IMR-90 (cell line): ENCODE results near the gene DVL1. TPM values are rescaled to one million over a fixed set of nuclear protein-coding genes. Genes with fewer than 3 reads are reported as not detected.

Experiments used
- ATAC-seq: fragments of 200-7000 bp; cut with Tn5 transposase; 2 replicates; pipeline ENCODE4 v1.9.1; 2020; ENCODE audit warnings: low read depth, mild to moderate bottlenecking, moderate library complexity
- BruUV-seq: library from RNA; stranded (reverse); fragments of 400-500 nt; replicated peaks from 2 replicates; lab custom pipeline; 2021; lab: Mats Ljungman, UMichigan
- CTCF ChIA-PET: fragments of 300-600 bp; formaldehyde crosslinking; extraction: SDS; loops from one replicate; lab custom pipeline; 2021; ENCODE audit warnings: antibody characterized with exemption; lab: Yijun Ruan, JAX
- POLR2A ChIA-PET: fragments of 300-600 bp; sonication (Branson Sonifier 250); formaldehyde crosslinking; loops from one replicate; lab custom pipeline; 2022; ENCODE audit warnings: antibody characterized with exemption; ENCODE audit not compliant: unreplicated experiment; lab: Charles Lee
- DNase-seq: peaks from one replicate; pipeline ENCODE4 v3.0.0; 2013
- H2AFZ ChIP-seq: replicated peaks from 2 replicates; pipeline ENCODE3; 2013; ENCODE audit warnings: low read length, mild to moderate bottlenecking; ENCODE audit not compliant: poor library complexity
- H2AK5ac ChIP-seq: 2 replicates; pipeline ENCODE4 v1.6.1; 2013; ENCODE audit warnings: low read depth, low read length, inconsistent platforms
- H2AK9ac ChIP-seq: replicated peaks from 2 replicates; pipeline ENCODE3; 2013; ENCODE audit warnings: mild to moderate bottlenecking, low read depth, low read length, moderate library complexity; ENCODE audit not compliant: poor library complexity
- H2BK120ac ChIP-seq: 2 replicates; pipeline ENCODE4 v1.6.1; 2013; ENCODE audit warnings: low read depth, low read length, inconsistent platforms
- H2BK15ac ChIP-seq: 3 replicates; pipeline ENCODE4 v1.6.1; 2013; ENCODE audit warnings: low read depth, low read length, inconsistent platforms
- H2BK20ac ChIP-seq: 2 replicates; pipeline ENCODE4 v1.6.1; 2013; ENCODE audit warnings: low read depth, mild to moderate bottlenecking, inconsistent platforms, low read length, moderate library complexity
- H2BK5ac ChIP-seq: 2 replicates; pipeline ENCODE4 v1.6.1; 2013; ENCODE audit warnings: mild to moderate bottlenecking, low read depth, low read length, inconsistent platforms; ENCODE audit not compliant: poor library complexity, severe bottlenecking
- H3K14ac ChIP-seq: replicated peaks from 2 replicates; pipeline ENCODE4 v1.6.1; 2013; ENCODE audit warnings: low read depth, low read length, inconsistent platforms
- H3K18ac ChIP-seq: 2 replicates; pipeline ENCODE4 v1.6.1; 2013; ENCODE audit warnings: low read depth, low read length, control low read depth
- H3K23ac ChIP-seq: 2 replicates; pipeline ENCODE4 v1.6.1; 2013; ENCODE audit warnings: low read depth, low read length, inconsistent platforms
- H3K27ac ChIP-seq: 2 replicates; pipeline ENCODE4 v1.5.1; 2013; ENCODE audit warnings: mild to moderate bottlenecking, control low read depth, low read length; ENCODE audit not compliant: insufficient read depth
- H3K27me3 ChIP-seq: 2 replicates; pipeline ENCODE4 v1.6.1; 2013; ENCODE audit warnings: low read length; ENCODE audit not compliant: control insufficient read depth, insufficient read depth
- H3K36me3 ChIP-seq: 2 replicates; pipeline ENCODE4 v1.6.1; 2013; ENCODE audit warnings: low read length, mixed read lengths; ENCODE audit not compliant: control insufficient read depth, insufficient read depth
- H3K4ac ChIP-seq: 2 replicates; pipeline ENCODE4 v1.6.1; 2013; ENCODE audit warnings: low read depth, low read length, inconsistent platforms
- H3K4me1 ChIP-seq: 2 replicates; pipeline ENCODE4 v1.6.1; 2013; ENCODE audit warnings: low read length, mixed read lengths; ENCODE audit not compliant: control insufficient read depth, insufficient read depth
- H3K4me2 ChIP-seq: 2 replicates; pipeline ENCODE4 v1.6.1; 2013; ENCODE audit warnings: low read depth, mild to moderate bottlenecking, control low read depth, low read length, moderate library complexity
- H3K4me3 ChIP-seq: 2 replicates; pipeline ENCODE4 v1.5.1; 2013; ENCODE audit warnings: low read depth, mild to moderate bottlenecking, control low read depth, low read length, moderate library complexity; ENCODE audit not compliant: insufficient read depth
- H3K56ac ChIP-seq: 2 replicates; pipeline ENCODE4 v1.6.1; 2013; ENCODE audit warnings: low read length, inconsistent platforms; ENCODE audit not compliant: insufficient read depth; ENCODE audit errors: extremely low read depth
- H3K79me1 ChIP-seq, 2 experiments: 2 replicates each; pipeline ENCODE4 v1.6.1; 2013; ENCODE audit warnings: low read length in 2 of 2, inconsistent platforms in 1 of 2, low read depth in 1 of 2
- H3K9ac ChIP-seq: 2 replicates; pipeline ENCODE4 v1.6.1; 2013; ENCODE audit warnings: low read depth, low read length, control low read depth
- H3K9me1 ChIP-seq: 2 replicates; pipeline ENCODE4 v1.6.1; 2013; ENCODE audit warnings: low read length, inconsistent platforms; ENCODE audit not compliant: insufficient read depth
- H3K9me3 ChIP-seq: 2 replicates; pipeline ENCODE4 v1.6.1; 2013; ENCODE audit warnings: low read length; ENCODE audit not compliant: control insufficient read depth, insufficient read depth
- H4K20me1 ChIP-seq: 2 replicates; pipeline ENCODE4 v1.6.1; 2013; ENCODE audit warnings: low read length, inconsistent platforms; ENCODE audit not compliant: insufficient read depth
- H4K5ac ChIP-seq: 2 replicates; pipeline ENCODE4 v1.6.1; 2013; ENCODE audit warnings: mild to moderate bottlenecking, low read depth, low read length, control low read depth
- H4K8ac ChIP-seq, 2 experiments: 2 replicates each; pipeline ENCODE4 v1.6.1; 2013; ENCODE audit warnings: low read depth in 2 of 2, low read length in 2 of 2, control low read depth in 1 of 2, inconsistent platforms in 1 of 2
- H4K91ac ChIP-seq: 2 replicates; pipeline ENCODE4 v1.6.1; 2013; ENCODE audit warnings: low read depth, low read length, inconsistent platforms; ENCODE audit not compliant: insufficient read depth
- BHLHE40 ChIP-seq: fragments of 150-350 bp; IDR thresholded peaks from 2 replicates; pipeline ENCODE4 v1.6.1; 2016; ENCODE audit warnings: mild to moderate bottlenecking, low read depth, low read length
- CEBPB ChIP-seq: IDR thresholded peaks from 2 replicates; pipeline ENCODE4 v1.6.1; 2012; ENCODE audit warnings: low read depth, low read length, improper control_type of control experiment
- CHD1 ChIP-seq: IDR thresholded peaks from 2 replicates; pipeline ENCODE4 v1.6.1; 2012; ENCODE audit warnings: low read depth, low read length, improper control_type of control experiment
- CTCF ChIP-seq: conservative IDR thresholded peaks from 2 replicates; pipeline ENCODE4 v1.5.1; 2012; ENCODE audit warnings: mild to moderate bottlenecking, low read depth, low read length, improper control_type of control experiment
- FOS ChIP-seq: fragments of 150-350 bp; IDR thresholded peaks from 2 replicates; pipeline ENCODE4 v1.6.1; 2016; ENCODE audit warnings: low read depth, low read length
- MAFK ChIP-seq: IDR thresholded peaks from 2 replicates; pipeline ENCODE4 v1.6.1; 2012; ENCODE audit warnings: low read depth, low read length, improper control_type of control experiment
- MAZ ChIP-seq: IDR thresholded peaks from 2 replicates; pipeline ENCODE4 v1.6.1; 2012; ENCODE audit warnings: low read depth, mild to moderate bottlenecking, low read length, improper control_type of control experiment, moderate library complexity, borderline replicate concordance
- MXI1 ChIP-seq: IDR thresholded peaks from 2 replicates; pipeline ENCODE4 v1.6.1; 2012; ENCODE audit warnings: low read depth, mild to moderate bottlenecking, low read length, moderate library complexity, borderline replicate concordance
- NFE2L2 ChIP-seq: fragments of 150-350 bp; IDR thresholded peaks from 2 replicates; pipeline ENCODE4 v1.6.1; 2016; ENCODE audit warnings: low read depth, mild to moderate bottlenecking, low read length
- POLR2A ChIP-seq: IDR thresholded peaks from 2 replicates; pipeline ENCODE4 v1.6.1; 2012; ENCODE audit warnings: mild to moderate bottlenecking, low read depth, low read length
- RAD21 ChIP-seq: IDR thresholded peaks from 2 replicates; pipeline ENCODE4 v1.6.1; 2012; ENCODE audit warnings: low read length, improper control_type of control experiment
- RCOR1 ChIP-seq: IDR thresholded peaks from 2 replicates; pipeline ENCODE4 v1.6.1; 2012; ENCODE audit warnings: mild to moderate bottlenecking, low read length, improper control_type of control experiment; ENCODE audit not compliant: insufficient replicate concordance
- RFX5 ChIP-seq: IDR thresholded peaks from 2 replicates; pipeline ENCODE4 v1.8.0; 2012; ENCODE audit warnings: low read depth, mild to moderate bottlenecking, low read length, moderate library complexity
- SMC3 ChIP-seq: fragments of 150-350 bp; IDR thresholded peaks from 2 replicates; pipeline ENCODE4 v1.6.1; 2016; ENCODE audit warnings: low read depth, mild to moderate bottlenecking, antibody characterized with exemption, low read length, moderate library complexity
- WGBS, 2 experiments: methylation state at CpG; one replicate each; pipeline versions ENCODE4 v1.1.5 to v1.1.7; 2013; ENCODE audit warnings: missing lambda C conversion rate in 2 of 2; ENCODE audit not compliant: insufficient read length in 1 of 2; ENCODE audit errors: extremely low coverage in 2 of 2; 5-methylcytosine and 5-hydroxymethylcytosine counted together
- dilution Hi-C: fragments of 300-500 bp; cut with HindIII; formaldehyde crosslinking; loops from one replicate; pipeline ENCODE4 v1.14.3; 2018; ENCODE audit warnings: low sequenced_read_pairs; ENCODE audit not compliant: unreplicated experiment
- in situ Hi-C: fragments of 300-500 bp; cut with MboI; formaldehyde crosslinking; loops from 3 replicates; pipeline ENCODE4 v1.14.3; 2019; ENCODE audit warnings: low sequenced_read_pairs, inconsistent platforms, mixed read lengths
- intact Hi-C: fragments of 100-400 bp; cut with micrococcal nuclease; formaldehyde crosslinking; loops from 2 replicates; pipeline ENCODE4 v1.10.0; 2022
- polyA plus RNA-seq, 3 experiments: library from polyadenylated mRNA; depleted of rRNA; stranded (reverse); fragments of >200 nt; gene quantifications; 2 replicates each; pipeline ENCODE4 v1.2.3, GENCODE V29; 2012; ENCODE audit warnings: low replicate concordance in 1 of 3
- total RNA-seq: library from RNA; depleted of rRNA; stranded (reverse); fragments of >200 nt; gene quantifications from 2 replicates; pipeline ENCODE4 v1.2.3, GENCODE V29; 2012
- TF ChIP-seq, protein P1 (sequence below): fragments of 150-350 bp; IDR thresholded peaks from 2 replicates; pipeline ENCODE4 v1.6.1; 2016; ENCODE audit warnings: low read depth, mild to moderate bottlenecking, low read length, moderate library complexity, borderline replicate concordance
- TF ChIP-seq, protein P2 (sequence below): fragments of 150-350 bp; IDR thresholded peaks from 2 replicates; pipeline ENCODE4 v1.6.1; 2017; ENCODE audit warnings: mild to moderate bottlenecking, antibody characterized with exemption, low read length, low read depth

The DVL1 gene
- total and polyA plus RNA-seq, 2 of the 4 experiments (the other 2 are of a cell fraction) = 27.2 to 35.9 TPM

- dilution Hi-C loops (no loop called here), in situ Hi-C loops (no loop called here), intact Hi-C loops (no loop called here)
- ATAC-seq (no peak), DNase-seq (no peak)
- peak overlapping the region; percentile 100; the same call in 1 of the 2 replicates for H3K4me3 ChIP-seq
- peak overlapping the region; percentile 12; the same call in 1 of the 2 replicates for H3K23ac ChIP-seq
- H2AK5ac ChIP-seq = no peak overlapping the region; the same call in 1 of the 2 replicates
- H3K18ac ChIP-seq = no peak overlapping the region
- no peak overlapping the region for H2AFZ ChIP-seq
- no peak overlapping the region; the same call in 1 of the 2 replicates for H3K9ac ChIP-seq
- H2AK9ac ChIP-seq = peak overlapping the region; percentile 94
- CTCF ChIA-PET = no interaction called here
- peak overlapping the region; percentile 95 for H3K4me2 ChIP-seq
- no peak overlapping the region for H2BK15ac ChIP-seq
- H4K20me1 ChIP-seq = peaks cover 64% of the 10 kb centered on the region
- no peak overlapping the region for H2BK20ac ChIP-seq
- BruUV-seq = no TSS peak
- POLR2A ChIA-PET = interaction anchor here (1.1 kb wide), 1 partner anchor 12 kb away, joined by 3 read pairs; no protein-coding TSS in a partner anchor
- H3K14ac ChIP-seq = no peak overlapping the region
- no peak overlapping the region for H4K91ac ChIP-seq
- no peaks in the 10 kb centered on the region for H3K27me3 ChIP-seq
- no peak overlapping the region for H3K27ac ChIP-seq
- peaks cover 37% of the 10 kb centered on the region for H3K4me1 ChIP-seq
- whole genome bisulfite sequencing, 2 experiments = 92% methylated on average over 7 of the region's 10 CpGs; no CpG with 5 or more reads in 1 of the 2 experiments
- H3K56ac ChIP-seq = no peak overlapping the region
- 0 out of 2 replicates have a peak, but pooled peaks cover 3% of the 10 kb centered on the region for H3K9me1 ChIP-seq
- peaks cover 7% of the 10 kb centered on the region; the same call in 1 of the 2 replicates for H3K36me3 ChIP-seq
- peaks cover 3 to 61% of the 10 kb centered on the region in 2 experiments; a peak in 3 of 4 replicates for H3K79me1 ChIP-seq
- no peak for TF ChIP-seq CHD1
- TF ChIP-seq POLR2A = no peak
- TF ChIP-seq, protein P1, sequence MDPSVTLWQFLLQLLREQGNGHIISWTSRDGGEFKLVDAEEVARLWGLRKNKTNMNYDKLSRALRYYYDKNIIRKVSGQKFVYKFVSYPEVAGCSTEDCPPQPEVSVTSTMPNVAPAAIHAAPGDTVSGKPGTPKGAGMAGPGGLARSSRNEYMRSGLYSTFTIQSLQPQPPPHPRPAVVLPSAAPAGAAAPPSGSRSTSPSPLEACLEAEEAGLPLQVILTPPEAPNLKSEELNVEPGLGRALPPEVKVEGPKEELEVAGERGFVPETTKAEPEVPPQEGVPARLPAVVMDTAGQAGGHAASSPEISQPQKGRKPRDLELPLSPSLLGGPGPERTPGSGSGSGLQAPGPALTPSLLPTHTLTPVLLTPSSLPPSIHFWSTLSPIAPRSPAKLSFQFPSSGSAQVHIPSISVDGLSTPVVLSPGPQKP = no peak
- TF ChIP-seq MXI1 = no peak
- TF ChIP-seq RCOR1 = no peak
- no peak for TF ChIP-seq CTCF
- TF ChIP-seq NFE2L2 = no peak
- TF ChIP-seq MAZ = no peak
- TF ChIP-seq RFX5 = no peak
- TF ChIP-seq MAFK = no peak
- TF ChIP-seq, protein P2, sequence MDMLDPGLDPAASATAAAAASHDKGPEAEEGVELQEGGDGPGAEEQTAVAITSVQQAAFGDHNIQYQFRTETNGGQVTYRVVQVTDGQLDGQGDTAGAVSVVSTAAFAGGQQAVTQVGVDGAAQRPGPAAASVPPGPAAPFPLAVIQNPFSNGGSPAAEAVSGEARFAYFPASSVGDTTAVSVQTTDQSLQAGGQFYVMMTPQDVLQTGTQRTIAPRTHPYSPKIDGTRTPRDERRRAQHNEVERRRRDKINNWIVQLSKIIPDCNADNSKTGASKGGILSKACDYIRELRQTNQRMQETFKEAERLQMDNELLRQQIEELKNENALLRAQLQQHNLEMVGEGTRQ = no peak
- TF ChIP-seq SMC3 = no peak
- no peak for TF ChIP-seq BHLHE40
- no peak for TF ChIP-seq CEBPB
- TF ChIP-seq RAD21 = no peak
- TF ChIP-seq FOS = no peak
- H3K9me3 ChIP-seq = no peaks in the 10 kb centered on the region
- H2BK5ac ChIP-seq = no peak overlapping the region
- no peak overlapping the region for H4K8ac ChIP-seq
- no peak overlapping the region for H4K5ac ChIP-seq
- H2BK120ac ChIP-seq = no peak overlapping the region
- H3K4ac ChIP-seq = no peak overlapping the region
These were observed 2.1 kb downstream of the DVL1 start for GRCh38 chr1:1347026-1347595.
